Neural cell (in vitro differentiated cells): ENCODE data around the gene MAGIX.

Experiments used
- CTCF ChIP-seq: fragments of 450-650 bp; IDR thresholded peaks from 2 replicates; pipeline ENCODE4 v1.5.1; 2014; ENCODE audit warnings: antibody characterized with exemption, mild to moderate bottlenecking, moderate library complexity; ENCODE audit not compliant: poor library complexity, severe bottlenecking
- EP300 ChIP-seq: fragments of 450-650 bp; conservative IDR thresholded peaks from 2 replicates; pipeline ENCODE4 v1.6.1; 2014; ENCODE audit warnings: antibody characterized with exemption, mild to moderate bottlenecking, moderate library complexity; ENCODE audit not compliant: poor library complexity, severe bottlenecking
- MXI1 ChIP-seq: fragments of 450-650 bp; conservative IDR thresholded peaks from 2 replicates; pipeline ENCODE4 v1.6.1; 2014; ENCODE audit warnings: antibody characterized with exemption, mild to moderate bottlenecking; ENCODE audit not compliant: poor library complexity, severe bottlenecking

- TF ChIP-seq CTCF (no peak), EP300 (no peak), MXI1 (no peak)
These were observed 42.2 kb downstream of the MAGIX start for GRCh38 chrX:49204709-49205108.
